ENCODE results near the gene DAO.

- TF ChIP-seq POLR2A (IDR thresholded peaks at IDR 0.05; ENCODE audit: low read length) (no peak), GATA1 (IDR thresholded peaks at IDR 0.05; ENCODE audit: low read depth, low read length) (no peak)
Measured at GRCh38 chr12:108865169-108865568, 14.7 kb upstream of the DAO start.

Data from erythroblast (primary cell).